Suppressor macrophage treated with lipopolysaccharide for 1 hour (primary cell): ENCODE measurements around the gene SLC12A8.

Source experiments
- DNase-seq, 3 donors: peaks; one replicate each; pipeline ENCODE4 v3.0.0-alpha.2; 2020 to 2022

SLC12A8 gene

DNA sequence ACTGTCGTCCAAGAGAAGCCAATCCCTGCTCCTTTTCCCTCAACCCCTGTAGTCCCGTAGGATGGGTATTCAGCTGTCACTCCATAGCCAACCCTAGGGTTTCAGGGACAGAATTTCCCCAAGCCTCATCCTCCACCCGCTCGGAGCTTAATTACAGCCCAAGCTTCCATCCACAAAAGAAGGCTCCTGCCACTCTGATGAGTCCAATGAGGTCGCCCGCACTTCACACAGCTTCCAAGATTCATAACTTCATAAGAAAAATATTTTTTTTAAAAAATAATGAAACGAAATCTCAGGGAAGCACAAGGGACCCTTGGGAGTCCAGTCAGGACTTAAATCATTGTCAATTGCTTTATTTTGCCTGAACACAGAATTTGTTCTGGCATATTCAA lies 75.6 kb downstream of the SLC12A8 start:
- no peak for DNase-seq

DNA sequence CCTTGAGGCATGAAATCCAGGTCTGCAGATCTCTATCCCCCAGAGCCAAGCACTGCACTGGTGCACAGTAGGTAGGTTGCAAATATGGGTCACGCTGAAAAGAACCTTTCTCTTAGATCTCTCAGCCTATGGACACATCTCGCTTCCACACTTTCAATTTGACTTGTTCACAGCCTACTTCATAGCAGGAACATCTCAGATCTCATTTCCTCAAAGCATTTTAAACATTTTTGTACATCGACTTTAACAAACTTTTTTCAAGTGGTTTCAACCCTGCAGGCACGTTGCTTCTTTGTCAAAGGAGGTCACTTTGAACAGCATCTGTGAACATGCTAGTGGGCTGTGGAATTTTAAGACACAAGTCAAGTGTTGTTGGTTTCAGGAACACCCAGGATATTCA lies 76.0 kb downstream of the SLC12A8 start:
- no peak for DNase-seq

DNA sequence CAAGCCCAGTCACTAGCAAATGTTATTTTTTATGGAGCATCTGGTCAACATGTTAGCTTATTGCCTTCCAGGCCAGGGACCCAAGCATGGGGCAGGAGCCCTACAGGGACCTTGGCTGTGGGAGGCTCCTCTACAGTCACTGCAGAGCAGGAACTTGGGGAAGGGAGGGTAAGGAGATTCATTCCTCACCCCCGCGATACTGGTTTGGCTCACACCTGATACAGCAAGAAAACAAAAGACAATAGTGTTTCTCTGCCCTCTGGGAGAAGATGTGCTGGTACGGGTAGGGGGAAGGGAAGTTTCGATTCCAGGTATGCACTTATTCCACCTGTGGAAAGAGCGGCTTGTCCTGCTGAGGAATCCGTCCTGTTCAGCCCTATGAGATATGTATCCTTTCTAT lies 77.6 kb downstream of the SLC12A8 start:
- no peak for DNase-seq

DNA sequence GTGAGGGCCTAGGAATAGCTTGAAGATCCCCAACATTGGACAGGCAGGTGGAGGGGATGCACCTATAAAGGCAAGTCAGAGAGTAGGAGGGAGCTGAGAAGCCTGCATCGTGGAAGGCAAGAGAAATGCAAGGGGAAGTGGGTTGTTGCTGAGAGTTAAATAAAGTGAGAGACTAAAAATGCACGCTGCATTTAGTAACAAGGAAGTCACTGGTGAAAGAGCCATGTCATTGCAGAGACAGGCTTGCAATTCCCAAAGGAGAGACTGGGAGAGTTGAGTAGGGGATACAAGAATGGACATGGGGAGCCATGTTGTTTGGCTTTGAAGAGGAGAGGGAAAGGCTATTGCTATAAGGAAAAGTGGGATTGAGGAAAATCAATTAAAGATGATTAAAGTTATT lies 79.7 kb downstream of the SLC12A8 start:
- DNase-seq, result peak in 2 of 3 donors; percentile 59 to 61

DNA sequence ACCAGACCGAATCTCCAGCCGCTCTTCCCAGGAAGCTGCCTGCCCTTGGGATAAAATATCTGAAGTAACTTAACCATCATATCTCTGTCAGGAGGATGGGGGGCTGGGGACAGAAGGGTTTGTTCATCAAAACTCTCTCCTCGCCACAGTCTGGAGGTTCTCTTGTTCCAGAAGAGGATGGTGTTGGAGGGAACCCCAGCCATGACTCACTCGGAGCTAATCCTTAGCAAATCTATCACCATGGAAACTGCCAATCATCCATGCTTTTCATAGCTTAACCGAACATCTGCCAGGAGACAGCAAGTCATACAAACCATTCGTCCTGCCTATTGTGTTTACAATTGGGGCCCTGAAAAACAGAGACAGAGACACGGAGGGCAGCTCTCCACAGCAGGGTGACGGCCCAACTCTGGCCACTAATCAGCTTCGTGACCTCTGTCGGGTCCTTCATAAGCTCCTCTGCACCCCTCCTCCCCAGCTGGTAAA lies 83.0 kb downstream of the SLC12A8 start:
- peak; percentile 44 to 58 (median 46) for DNase-seq

DNA sequence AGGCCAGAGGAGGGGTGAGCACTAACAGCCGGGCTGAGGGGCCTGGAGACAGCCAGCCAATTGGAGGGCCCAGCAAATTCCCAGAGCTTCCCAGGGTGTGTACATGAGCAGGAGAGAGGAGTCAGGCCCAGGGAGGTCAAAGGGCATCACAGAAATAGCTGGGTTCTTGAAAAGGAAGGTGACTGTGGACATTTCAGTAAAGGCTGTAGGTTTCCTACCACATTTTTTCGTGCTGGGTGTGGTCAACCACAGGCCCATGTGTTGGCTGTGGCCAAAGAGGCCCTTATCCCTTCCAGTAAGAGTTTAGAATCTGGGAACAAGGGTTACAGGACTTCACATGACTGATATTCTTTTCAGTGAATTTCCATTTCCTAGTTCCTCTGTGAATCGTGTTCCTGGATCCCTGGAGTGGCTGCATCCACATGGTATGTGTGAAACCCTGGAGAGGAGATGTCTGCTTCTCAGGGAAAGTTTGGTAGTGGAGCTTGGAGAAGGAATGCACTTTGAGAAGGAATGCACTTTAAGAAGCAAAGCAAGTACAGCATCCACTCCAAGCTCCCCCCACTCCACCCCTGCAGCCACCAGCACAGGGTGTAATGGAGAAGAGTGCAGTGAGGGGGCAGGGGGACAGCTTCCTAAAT lies 83.6 kb downstream of the SLC12A8 start:
- DNase-seq, result no peak

DNA sequence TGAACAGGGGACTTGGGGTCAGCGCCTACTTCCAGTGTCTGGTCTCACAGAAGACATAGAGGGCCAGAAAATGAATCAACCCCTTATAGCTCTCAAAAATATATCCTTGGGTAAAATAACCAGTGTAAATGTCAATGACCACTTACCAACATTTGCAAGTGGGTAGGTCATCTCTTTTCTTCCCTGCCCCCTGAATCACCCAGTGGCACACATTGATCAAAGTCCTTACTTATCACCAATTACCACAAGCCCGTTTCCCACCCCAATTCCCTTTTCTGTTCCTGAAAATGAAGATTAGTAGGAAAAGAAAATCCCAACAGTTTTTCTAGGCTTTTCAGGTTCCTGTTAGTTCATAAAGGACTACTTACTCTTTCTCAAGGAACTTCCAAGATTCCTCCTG lies 86.2 kb downstream of the SLC12A8 start:
- no peak for DNase-seq

DNA sequence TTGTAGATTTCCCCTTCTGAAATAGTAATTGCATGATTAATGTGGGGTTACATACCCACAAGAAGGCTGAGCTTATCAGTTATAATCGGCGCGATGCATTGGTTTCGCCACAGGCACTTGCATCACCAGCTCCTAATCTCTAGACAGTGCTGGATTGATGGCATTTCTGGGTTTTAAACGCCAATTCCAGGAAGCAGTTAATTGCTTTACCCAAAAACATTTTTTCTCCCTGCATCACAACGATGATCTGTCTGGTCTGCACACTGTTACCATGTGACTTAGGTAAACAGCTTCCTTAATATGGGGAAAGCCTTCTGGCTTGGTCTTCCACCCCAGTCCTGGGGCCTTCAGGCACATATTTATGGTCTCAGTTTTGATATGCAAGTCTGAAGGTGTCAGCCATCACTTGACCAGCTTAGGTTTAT lies 86.7 kb downstream of the SLC12A8 start:
- no peak for DNase-seq

DNA sequence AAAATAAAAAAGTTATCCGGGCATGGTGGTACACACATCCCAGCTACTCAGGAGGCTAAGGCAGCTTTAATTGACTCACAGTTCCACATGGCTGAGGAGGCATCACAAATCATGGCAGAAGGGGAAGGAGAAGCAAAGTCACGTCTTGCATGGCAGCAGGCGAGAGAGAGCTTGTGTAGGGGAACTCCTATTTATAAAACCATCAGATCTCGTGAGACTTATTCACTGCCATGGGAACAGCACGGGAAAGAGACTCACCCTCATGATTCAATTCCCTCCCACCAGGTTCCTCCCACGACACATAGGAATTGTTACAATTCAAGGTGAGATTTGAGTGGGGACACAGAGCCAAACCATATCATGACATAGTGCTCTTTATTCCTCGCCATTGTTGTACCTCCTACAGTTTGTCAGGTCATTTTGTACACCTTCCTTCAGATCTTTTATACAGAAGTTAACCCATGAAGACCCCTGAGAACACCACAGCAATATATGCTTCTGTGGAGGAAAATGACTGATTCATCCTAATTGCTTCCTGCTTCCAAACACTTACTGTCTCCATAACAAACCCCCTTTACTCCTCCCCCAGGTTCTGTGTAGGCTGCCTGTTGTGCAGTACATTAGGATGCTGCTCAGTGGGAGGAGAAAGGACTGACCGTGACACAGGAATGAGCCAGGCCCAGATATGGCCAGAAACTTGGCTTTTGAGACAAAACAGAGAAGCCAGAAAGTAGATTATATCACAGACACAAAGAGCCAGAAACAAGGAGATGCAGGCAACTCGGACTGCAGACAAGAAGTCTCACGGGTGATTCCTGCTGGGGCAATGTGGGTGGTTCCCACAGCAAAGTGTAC lies 88.9 kb downstream of the SLC12A8 start:
- DNase-seq, result peak; percentile 58 to 77 (median 59)

DNA sequence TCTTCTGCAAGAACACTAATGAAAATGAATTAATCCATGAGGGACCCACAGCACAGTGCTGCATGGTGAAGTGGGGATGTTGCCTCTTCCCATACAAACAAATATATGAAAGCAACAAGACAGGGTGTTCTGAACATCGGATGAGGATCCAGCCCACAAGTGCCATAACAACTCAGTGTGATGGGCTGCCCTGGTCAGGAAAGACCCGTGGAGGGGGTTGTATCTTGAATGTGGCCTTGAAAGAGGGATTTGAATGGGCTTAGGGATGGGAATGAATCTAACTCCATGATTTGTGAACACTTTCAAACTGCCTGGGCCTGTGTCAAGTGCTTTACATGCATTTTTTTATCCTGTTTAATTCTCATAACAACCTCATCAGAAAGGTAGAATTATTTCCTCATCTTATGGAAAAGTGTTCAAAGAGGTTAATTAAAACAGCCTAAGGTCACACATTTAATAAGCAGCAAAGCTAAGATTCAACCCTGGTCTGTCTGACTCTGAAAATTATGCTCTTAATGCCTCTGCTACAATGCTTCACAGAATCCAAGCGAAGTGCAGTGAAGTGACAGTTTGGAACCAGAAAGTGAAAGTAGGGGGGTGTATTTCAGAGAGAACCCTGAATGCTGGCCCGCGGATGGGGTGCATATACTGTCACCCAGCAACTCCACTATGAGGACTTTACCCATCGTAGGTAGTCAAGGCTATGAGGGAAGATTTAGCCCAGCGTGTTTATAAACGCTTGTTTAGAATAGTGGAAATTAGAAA lies 91.1 kb downstream of the SLC12A8 start:
- peak in 1 of 3 donors; percentile 35 for DNase-seq

DNA sequence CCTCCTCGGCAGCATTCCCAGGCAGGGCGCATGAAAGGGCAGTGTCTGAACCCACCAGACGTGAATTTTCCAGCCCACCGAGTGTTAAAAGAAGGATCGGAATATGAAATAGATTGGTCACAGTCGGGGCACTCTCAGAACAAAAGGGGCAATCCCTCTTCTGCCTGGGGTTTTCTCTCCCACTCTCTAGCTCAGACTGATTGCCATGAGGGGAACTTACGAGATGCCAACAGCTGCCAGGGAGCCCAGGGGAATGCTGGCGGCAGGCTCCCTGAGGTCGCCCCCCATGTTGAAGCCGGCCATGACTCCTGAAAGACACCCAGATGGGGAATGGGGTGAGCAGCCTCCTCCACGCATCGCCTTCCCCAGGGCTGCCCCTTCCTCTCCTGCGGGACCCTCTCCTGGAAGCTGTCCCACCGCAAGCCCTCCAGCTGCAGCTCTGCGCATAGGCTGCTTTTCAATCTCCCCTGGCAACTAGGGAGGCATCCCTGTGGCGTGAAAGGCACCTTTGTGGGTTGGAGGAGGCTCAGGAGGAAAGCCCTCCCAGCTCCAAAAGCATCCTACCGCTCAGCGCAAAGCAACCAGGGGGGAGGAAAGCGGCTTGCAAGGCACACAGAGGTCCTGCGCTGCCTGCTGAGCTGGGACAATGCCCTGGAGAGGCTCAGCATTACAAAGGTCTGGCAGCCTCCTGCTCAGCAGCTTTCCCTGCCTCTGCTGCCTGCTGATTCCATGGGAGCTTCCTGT lies 92.0 kb downstream of the SLC12A8 start:
- DNase-seq, result peak in 1 of 3 donors; percentile 26

DNA sequence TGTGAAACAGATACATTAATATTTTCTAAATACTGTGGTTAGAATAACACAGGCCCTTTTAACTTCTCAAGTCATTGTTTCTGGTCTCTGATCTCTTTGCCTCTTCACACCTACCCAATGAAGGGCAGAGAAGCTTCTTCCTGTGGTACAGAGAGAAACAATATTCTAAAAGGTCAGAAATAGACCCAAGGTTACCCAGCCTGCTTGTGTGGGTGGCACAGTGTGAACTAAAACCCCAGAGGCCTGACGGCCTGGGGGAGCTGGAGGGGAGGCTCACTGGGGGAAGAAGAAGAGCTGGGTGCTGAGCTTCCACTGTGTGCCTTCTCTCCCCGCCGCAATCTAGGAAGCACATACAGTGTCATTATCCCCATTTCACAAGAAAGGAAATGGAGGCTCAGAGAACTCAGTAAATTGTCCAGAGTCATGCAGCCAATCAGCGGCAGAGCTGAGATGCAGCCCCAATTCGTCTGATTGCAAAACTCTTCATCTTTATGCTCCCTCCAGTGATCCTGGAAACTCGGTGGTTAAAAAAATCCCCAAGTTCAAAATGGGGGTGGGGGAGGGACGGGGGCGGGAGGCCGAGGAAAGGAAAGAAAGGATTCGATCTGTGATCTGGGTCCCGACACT lies 92.7 kb downstream of the SLC12A8 start:
- DNase-seq, result peak in 1 of 3 donors; percentile 51

DNA sequence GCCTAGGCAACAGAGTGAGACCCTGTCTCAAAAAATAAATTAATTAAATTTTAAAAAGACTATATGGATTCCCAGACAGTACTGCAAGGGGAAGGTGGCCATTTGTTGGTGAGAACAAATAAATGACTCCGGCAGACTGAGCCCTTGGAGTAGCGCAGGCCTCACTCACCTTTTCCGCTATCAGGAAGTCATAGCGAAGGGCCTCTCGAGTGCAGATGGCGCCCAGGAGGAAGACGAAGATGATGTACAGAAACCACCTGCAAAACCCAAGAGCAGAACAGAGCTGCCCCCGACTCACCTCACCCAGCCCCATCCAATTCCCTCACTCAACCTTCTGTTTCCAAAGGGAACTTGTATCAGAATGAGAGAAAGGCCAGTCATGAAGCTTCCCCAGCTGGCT lies 93.9 kb downstream of the SLC12A8 start:
- no peak for DNase-seq

DNA sequence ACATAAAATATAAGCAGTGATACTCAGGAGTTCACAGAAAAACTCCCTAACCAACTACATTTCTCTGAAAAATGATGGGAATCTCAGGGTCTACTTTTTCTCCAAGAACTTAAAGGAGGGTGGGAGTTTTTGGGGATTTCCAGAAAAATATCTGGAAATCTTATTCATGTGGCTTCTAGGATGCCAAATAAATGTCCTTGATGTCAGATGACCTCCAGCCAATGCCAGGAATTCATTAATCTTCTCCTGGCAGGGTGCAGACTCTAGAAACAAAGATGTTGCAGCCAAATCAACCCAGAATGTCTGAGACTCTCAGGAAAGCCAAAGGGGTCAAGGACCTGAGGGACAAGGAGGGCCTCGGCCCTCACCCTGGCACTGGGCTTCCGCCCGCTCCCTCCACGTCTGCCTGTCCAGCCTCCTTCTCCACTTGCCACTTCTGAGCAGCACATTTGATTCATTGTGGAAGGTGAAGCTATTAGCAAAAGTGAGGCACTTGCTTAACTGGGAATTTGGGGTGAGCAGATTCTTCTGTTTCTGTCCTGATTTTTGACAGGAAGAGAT lies 94.8 kb downstream of the SLC12A8 start:
- DNase-seq, result no peak

DNA sequence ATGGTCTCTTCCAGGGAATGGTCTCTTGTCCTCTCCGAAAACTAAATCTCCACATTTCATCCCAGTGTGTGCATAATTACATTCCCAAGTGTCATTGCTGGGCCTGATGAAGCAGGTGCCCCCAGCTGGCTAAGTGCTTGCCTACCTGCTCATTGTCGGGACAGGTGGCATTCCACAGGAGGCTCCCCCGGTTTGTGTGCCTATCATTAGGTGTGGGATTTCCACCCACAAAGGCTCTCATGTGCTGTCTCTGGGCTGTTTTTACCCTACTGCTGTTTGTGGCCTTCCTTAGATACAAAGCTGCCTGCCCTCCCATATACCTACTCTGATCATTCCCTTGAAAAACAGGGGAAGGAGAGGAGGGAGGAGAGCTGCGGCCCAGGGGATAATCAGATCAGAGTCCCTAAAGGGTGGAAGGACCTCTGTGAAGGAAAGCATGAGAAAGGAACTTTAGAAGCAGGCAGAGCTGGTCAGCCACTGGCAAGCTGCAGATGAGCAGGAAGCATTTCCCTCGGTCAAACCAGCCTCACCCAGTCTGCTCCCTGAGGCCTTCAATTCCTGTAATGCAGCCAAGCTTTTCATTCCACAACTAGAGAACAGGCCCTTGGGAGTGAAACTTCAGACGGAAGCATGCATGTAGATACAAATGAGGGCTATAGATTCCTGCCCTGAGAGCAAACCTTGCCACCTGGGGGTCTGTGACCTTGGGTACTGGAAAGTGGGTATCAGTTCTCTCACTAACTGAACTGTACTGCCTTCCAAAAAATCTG lies 96.1 kb downstream of the SLC12A8 start:
- DNase-seq, result no peak

DNA sequence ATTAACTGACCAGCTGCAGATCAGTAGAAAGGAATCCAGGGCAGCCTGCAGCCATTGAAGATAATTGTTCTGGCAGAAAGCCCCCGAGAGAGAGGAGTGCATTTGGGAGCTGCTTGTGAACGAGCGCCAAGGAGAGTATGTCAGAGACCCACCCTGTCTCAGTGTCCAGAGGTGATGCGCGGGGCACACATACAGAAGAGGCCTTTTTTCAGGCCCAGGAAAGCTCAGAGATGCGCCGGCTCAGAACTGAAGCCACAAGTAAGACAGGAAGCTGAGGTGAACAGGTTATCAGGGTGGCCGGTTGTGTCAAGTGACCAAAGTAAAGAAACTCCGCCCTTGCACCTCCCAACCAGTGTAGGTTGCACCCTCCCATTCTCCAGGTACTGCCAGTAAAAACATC lies 96.9 kb downstream of the SLC12A8 start:
- no peak for DNase-seq

DNA sequence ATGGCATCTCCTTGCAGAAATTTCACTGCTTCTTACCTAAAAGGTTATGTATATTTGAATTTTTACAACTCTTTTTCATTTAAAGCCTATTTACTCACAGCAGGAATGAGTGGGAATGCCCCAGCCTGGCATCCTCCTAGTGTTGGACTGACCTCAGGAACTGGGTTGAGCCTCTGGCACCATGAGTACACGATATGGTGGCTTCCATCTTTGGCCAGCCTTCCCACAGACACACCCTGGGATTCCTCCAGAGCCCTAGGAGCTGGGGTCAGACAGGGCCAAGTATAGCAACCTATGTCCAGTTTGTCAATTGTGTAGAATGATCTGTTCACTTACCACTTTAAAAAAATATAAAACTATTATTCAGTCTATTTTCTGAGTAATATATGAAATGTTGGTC lies 99.6 kb downstream of the SLC12A8 start:
- no peak for DNase-seq

DNA sequence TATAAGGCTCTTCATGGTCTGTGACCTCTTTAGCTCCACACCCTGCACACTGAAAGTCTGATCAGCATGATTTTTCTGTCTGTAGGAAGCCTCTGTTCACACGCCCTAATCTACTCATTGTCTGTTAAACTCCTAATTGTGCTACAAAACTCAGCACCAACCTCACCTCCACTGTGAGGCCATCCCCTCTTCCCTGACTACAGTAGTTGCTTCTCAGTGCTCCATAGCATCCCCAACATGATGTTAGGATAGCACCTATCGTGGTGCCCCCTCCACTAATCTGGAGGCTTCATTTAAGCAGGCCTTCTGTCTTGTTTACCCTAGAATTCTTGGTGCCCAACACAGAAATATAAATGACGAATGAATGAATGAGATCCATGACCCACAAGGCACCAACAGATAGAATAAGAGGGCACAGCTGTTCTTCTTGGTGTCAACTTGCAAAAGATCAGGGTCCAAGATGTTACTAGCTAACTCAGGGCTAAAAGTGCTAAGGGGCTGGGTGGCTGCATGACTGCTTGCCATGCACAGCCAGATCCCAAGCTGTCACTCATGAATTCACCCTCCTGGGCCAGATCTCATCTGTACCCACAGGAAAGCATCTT lies 101.6 kb downstream of the SLC12A8 start:
- no peak for DNase-seq

DNA sequence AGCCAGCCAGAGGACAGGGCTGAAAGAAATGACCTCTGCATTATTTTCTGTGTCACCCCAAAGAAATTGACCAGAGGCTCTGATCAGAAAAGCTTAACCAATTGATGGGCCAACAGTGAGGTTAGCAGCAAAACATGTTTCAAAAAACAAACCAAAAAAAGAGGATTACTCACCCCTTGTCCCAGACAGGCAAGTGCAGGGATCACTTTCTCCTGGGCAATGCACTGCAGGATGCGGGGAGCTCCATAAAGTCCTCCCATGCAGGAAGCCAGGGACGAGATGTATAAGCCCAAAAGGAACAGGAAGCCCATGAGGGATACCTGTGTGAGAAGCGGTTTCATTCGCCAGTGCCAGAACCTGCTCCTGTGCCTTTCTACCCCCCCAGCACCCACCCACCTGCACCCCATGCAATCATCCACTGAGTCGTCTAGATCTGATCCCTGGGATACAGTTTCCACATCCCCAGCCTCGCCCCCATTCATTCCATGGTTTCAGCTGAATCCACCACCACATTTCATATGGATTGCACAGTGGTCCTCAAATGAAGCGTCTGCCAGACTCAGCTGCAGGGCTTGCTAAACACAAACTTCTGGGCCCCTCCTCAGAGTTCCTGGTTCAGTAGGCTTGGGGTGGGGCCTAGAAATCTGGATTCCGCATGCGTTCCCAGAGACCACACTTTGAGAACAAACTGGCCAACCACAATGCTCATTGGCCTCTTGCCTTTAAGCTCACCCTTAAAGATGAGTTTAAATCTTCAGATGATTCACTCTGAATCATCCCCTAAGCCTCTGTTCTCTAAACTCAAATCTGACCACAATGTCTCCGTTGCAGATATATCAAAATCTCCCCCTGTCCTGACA lies 102.3 kb downstream of the SLC12A8 start:
- peak; percentile 45 to 77 (median 75) for DNase-seq

DNA sequence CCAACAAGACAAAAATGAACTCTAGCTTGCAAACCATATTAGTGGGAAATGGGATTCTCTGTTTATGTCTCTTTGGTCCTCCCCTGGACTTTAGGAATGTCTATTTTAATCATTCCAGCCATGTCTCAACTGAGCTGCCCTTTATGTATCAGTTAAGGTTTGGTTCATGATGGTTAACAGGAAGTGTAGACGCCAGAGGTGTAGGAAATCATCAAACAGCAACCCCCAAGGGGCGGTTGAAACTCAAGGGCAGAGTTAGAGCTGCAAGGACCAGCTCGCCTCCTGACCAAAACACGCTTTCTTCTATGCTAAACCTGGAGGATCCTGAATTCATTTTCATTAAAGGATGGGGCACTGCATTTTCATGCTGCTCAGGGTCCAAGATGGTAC lies 103.0 kb downstream of the SLC12A8 start:
- no peak for DNase-seq
